ENCODE data around the gene SPEF1. TPM values are rescaled to one million over a fixed set of nuclear protein-coding genes. Genes with fewer than 3 reads are reported as not detected.

The SPEF1 gene
- total RNA-seq, 1 experiment from 2014 or later = not detected

- no peak within 1 kb of the TSS for H3K27ac ChIP-seq (ENCODE audit: low read length)
- H3K4me1 ChIP-seq (ENCODE audit: low read length) = no peaks in the 10 kb centered on the region
- H3K4me3 ChIP-seq (ENCODE audit: low read length) = no peak within 1 kb of the TSS
- H3K4me2 ChIP-seq (ENCODE audit: low read depth, low read length, poor library complexity, severe bottlenecking) = no peak within 1 kb of the TSS
- H3K9ac ChIP-seq (ENCODE audit: low read length) = no peak within 1 kb of the TSS
- H3K27me3 ChIP-seq (ENCODE audit: low read length) = no peaks in the 10 kb centered on the region
- no peaks in the 10 kb centered on the region for H3K36me3 ChIP-seq (ENCODE audit: insufficient read depth, low read length)
- DNase-seq = no peak
- H3K79me2 ChIP-seq (ENCODE audit: low read length) = no peaks in the 10 kb centered on the region
- H3K9me2 ChIP-seq (replicated peaks; ENCODE audit: insufficient read depth, low read length) = no peaks in the 10 kb centered on the region
- no peaks in the 10 kb centered on the region for H4K20me1 ChIP-seq (ENCODE audit: insufficient read depth, low read depth, low read length)
- H2AFZ ChIP-seq (ENCODE audit: low read length) = no peak within 1 kb of the TSS
- H3K9me3 ChIP-seq (ENCODE audit: low read length) = no peaks in the 10 kb centered on the region
Observed at GRCh38 chr20:3732327-3733118, 48.7 kb downstream of the SPEF1 start, which contains the start of gene HSPA12B. TSS of gene HSPA12B (plus strand) at chr20:3732685. CDS start at chr20:3738675, 5,990 bp downstream.

GRCh38 chr20:3731944-3732326, 49.3 kb downstream of the SPEF1 start:
- Histone ChIP-seq H3K9me2 (replicated peaks; ENCODE audit: insufficient read depth, low read length) (no peaks in the 10 kb centered on the region), H2AFZ (ENCODE audit: low read length) (no peak overlapping the region), H3K4me2 (ENCODE audit: low read depth, low read length, poor library complexity, severe bottlenecking) (no peak overlapping the region), H3K27ac (ENCODE audit: low read length) (no peak overlapping the region), H3K79me2 (ENCODE audit: low read length) (no peaks in the 10 kb centered on the region), H3K9me3 (ENCODE audit: low read length) (no peaks in the 10 kb centered on the region), H4K20me1 (ENCODE audit: insufficient read depth, low read depth, low read length) (no peaks in the 10 kb centered on the region), H3K36me3 (ENCODE audit: insufficient read depth, low read length) (no peaks in the 10 kb centered on the region), H3K4me3 (ENCODE audit: low read length) (no peak overlapping the region), H3K4me1 (ENCODE audit: low read length) (no peaks in the 10 kb centered on the region), H3K27me3 (ENCODE audit: low read length) (no peaks in the 10 kb centered on the region), H3K9ac (ENCODE audit: low read length) (no peak overlapping the region)
- DNase-seq = no peak

GRCh38 chr20:3730803-3731672, 50.2 kb downstream of the SPEF1 start:
- Histone ChIP-seq H2AFZ (ENCODE audit: low read length) (no peak overlapping the region), H3K27me3 (ENCODE audit: low read length) (no peaks in the 10 kb centered on the region), H3K9ac (ENCODE audit: low read length) (no peak overlapping the region), H3K79me2 (ENCODE audit: low read length) (no peaks in the 10 kb centered on the region), H3K9me2 (replicated peaks; ENCODE audit: insufficient read depth, low read length) (no peaks in the 10 kb centered on the region), H4K20me1 (ENCODE audit: insufficient read depth, low read depth, low read length) (no peaks in the 10 kb centered on the region), H3K36me3 (ENCODE audit: insufficient read depth, low read length) (no peaks in the 10 kb centered on the region), H3K27ac (ENCODE audit: low read length) (no peak overlapping the region), H3K4me1 (ENCODE audit: low read length) (no peaks in the 10 kb centered on the region), H3K4me3 (ENCODE audit: low read length) (no peak overlapping the region), H3K9me3 (ENCODE audit: low read length) (no peaks in the 10 kb centered on the region), H3K4me2 (ENCODE audit: low read depth, low read length, poor library complexity, severe bottlenecking) (no peak overlapping the region)
- no peak for DNase-seq

- no peaks in the 10 kb centered on the region for H3K79me2 ChIP-seq (ENCODE audit: low read length)
- H3K9me2 ChIP-seq (replicated peaks; ENCODE audit: insufficient read depth, low read length) = no peaks in the 10 kb centered on the region
- H3K4me3 ChIP-seq (ENCODE audit: low read length) = no peak overlapping the region
- H3K27ac ChIP-seq (ENCODE audit: low read length) = no peak overlapping the region
- no peaks in the 10 kb centered on the region for H3K36me3 ChIP-seq (ENCODE audit: insufficient read depth, low read length)
- DNase-seq = no peak
- no peak overlapping the region for H2AFZ ChIP-seq (ENCODE audit: low read length)
- H3K4me2 ChIP-seq (ENCODE audit: low read depth, low read length, poor library complexity, severe bottlenecking) = no peak overlapping the region
- H4K20me1 ChIP-seq (ENCODE audit: insufficient read depth, low read depth, low read length) = no peaks in the 10 kb centered on the region
- H3K27me3 ChIP-seq (ENCODE audit: low read length) = no peaks in the 10 kb centered on the region
- H3K4me1 ChIP-seq (ENCODE audit: low read length) = no peaks in the 10 kb centered on the region
- no peak overlapping the region for H3K9ac ChIP-seq (ENCODE audit: low read length)
- no peaks in the 10 kb centered on the region for H3K9me3 ChIP-seq (ENCODE audit: low read length)
Observed at GRCh38 chr20:3729811-3730540, 51.3 kb downstream of the SPEF1 start.

- Histone ChIP-seq H3K9me2 (replicated peaks; ENCODE audit: insufficient read depth, low read length) (no peaks in the 10 kb centered on the region), H3K79me2 (ENCODE audit: low read length) (no peaks in the 10 kb centered on the region), H3K9ac (ENCODE audit: low read length) (no peak overlapping the region), H2AFZ (ENCODE audit: low read length) (no peak overlapping the region), H3K27ac (ENCODE audit: low read length) (no peak overlapping the region), H3K4me2 (ENCODE audit: low read depth, low read length, poor library complexity, severe bottlenecking) (no peak overlapping the region), H3K27me3 (ENCODE audit: low read length) (no peaks in the 10 kb centered on the region), H4K20me1 (ENCODE audit: insufficient read depth, low read depth, low read length) (no peaks in the 10 kb centered on the region), H3K4me3 (ENCODE audit: low read length) (no peak overlapping the region), H3K4me1 (ENCODE audit: low read length) (no peaks in the 10 kb centered on the region), H3K9me3 (ENCODE audit: low read length) (no peaks in the 10 kb centered on the region), H3K36me3 (ENCODE audit: insufficient read depth, low read length) (no peaks in the 10 kb centered on the region)
- no peak for DNase-seq
Observed at GRCh38 chr20:3729378-3729777, 51.9 kb downstream of the SPEF1 start.

- Histone ChIP-seq H2AFZ (ENCODE audit: low read length) (no peak overlapping the region), H3K27me3 (ENCODE audit: low read length) (no peaks in the 10 kb centered on the region), H3K4me2 (ENCODE audit: low read depth, low read length, poor library complexity, severe bottlenecking) (no peak overlapping the region), H3K4me1 (ENCODE audit: low read length) (no peaks in the 10 kb centered on the region), H3K27ac (ENCODE audit: low read length) (no peak overlapping the region), H3K36me3 (ENCODE audit: insufficient read depth, low read length) (no peaks in the 10 kb centered on the region), H3K9me3 (ENCODE audit: low read length) (no peaks in the 10 kb centered on the region), H3K79me2 (ENCODE audit: low read length) (no peaks in the 10 kb centered on the region), H3K9ac (ENCODE audit: low read length) (no peak overlapping the region), H3K9me2 (replicated peaks; ENCODE audit: insufficient read depth, low read length) (no peaks in the 10 kb centered on the region), H4K20me1 (ENCODE audit: insufficient read depth, low read depth, low read length) (no peaks in the 10 kb centered on the region), H3K4me3 (ENCODE audit: low read length) (no peak overlapping the region)
- DNase-seq = no peak
Observed at GRCh38 chr20:3728876-3729275, 52.4 kb downstream of the SPEF1 start.

- H2AFZ ChIP-seq (ENCODE audit: low read length) = no peak overlapping the region
- H3K27ac ChIP-seq (ENCODE audit: low read length) = no peak overlapping the region
- H4K20me1 ChIP-seq (ENCODE audit: insufficient read depth, low read depth, low read length) = no peaks in the 10 kb centered on the region
- no peaks in the 10 kb centered on the region for H3K79me2 ChIP-seq (ENCODE audit: low read length)
- no peak for DNase-seq
- H3K36me3 ChIP-seq (ENCODE audit: insufficient read depth, low read length) = no peaks in the 10 kb centered on the region
- no peaks in the 10 kb centered on the region for H3K9me2 ChIP-seq (replicated peaks; ENCODE audit: insufficient read depth, low read length)
- H3K4me2 ChIP-seq (ENCODE audit: low read depth, low read length, poor library complexity, severe bottlenecking) = no peak overlapping the region
- H3K4me1 ChIP-seq (ENCODE audit: low read length) = no peaks in the 10 kb centered on the region
- H3K9me3 ChIP-seq (ENCODE audit: low read length) = no peaks in the 10 kb centered on the region
- no peak overlapping the region for H3K4me3 ChIP-seq (ENCODE audit: low read length)
- no peaks in the 10 kb centered on the region for H3K27me3 ChIP-seq (ENCODE audit: low read length)
- H3K9ac ChIP-seq (ENCODE audit: low read length) = no peak overlapping the region
Observed at GRCh38 chr20:3728354-3728753, 52.9 kb downstream of the SPEF1 start.
